ENCODE measurements around the gene AP1S3. TPM values are rescaled to one million over a fixed set of nuclear protein-coding genes. Genes with fewer than 3 reads are reported as not detected.
"Not testable (repeated sequence)": the region's sequence is repeated elsewhere in the genome, so short reads cannot be mapped to it uniquely, and the experiment has no call there.

AP1S3 gene
- total RNA-seq, 1 donor from 2014 or later = 5.2 TPM

- Mint-ChIP-seq H3K36me3 (ENCODE audit: low read depth) (peaks cover 2% of the 10 kb centered on the region), H3K27ac (ENCODE audit: unreplicated experiment) (no peak overlapping the region)
These were observed 48.0 kb downstream of the AP1S3 start for GRCh38 chr2:223789423-223789822.

GRCh38 chr2:223788826-223789225, 48.6 kb downstream of the AP1S3 start:
- Mint-ChIP-seq H3K9me3 (ENCODE audit: low read depth) (peaks cover 19% of the 10 kb centered on the region), H3K4me1 (ENCODE audit: low read depth) (peaks cover 4% of the 10 kb centered on the region), H3K27me3 (ENCODE audit: low read depth) (no peaks in the 10 kb centered on the region), H3K4me3 (ENCODE audit: unreplicated experiment) (no peak overlapping the region), H3K27ac (ENCODE audit: unreplicated experiment) (peak overlapping the region; percentile 37), H3K36me3 (ENCODE audit: low read depth) (peaks cover 4% of the 10 kb centered on the region)
- DNase-seq (ENCODE audit: low spot score) = no peak
- no peak for TF ChIP-seq CTCF (IDR thresholded peaks at IDR 0.05)

More at GRCh38 chr2:223789423-223789822, 48.0 kb downstream of the AP1S3 start:
- Mint-ChIP-seq H3K9me3 (ENCODE audit: low read depth) (peaks cover 19% of the 10 kb centered on the region), H3K4me1 (ENCODE audit: low read depth) (peaks cover 4% of the 10 kb centered on the region), H3K4me3 (ENCODE audit: unreplicated experiment) (no peak overlapping the region), H3K27me3 (ENCODE audit: low read depth) (no peaks in the 10 kb centered on the region)
- TF ChIP-seq CTCF (IDR thresholded peaks at IDR 0.05) = no peak
- DNase-seq (ENCODE audit: low spot score) = no peak

DNA sequence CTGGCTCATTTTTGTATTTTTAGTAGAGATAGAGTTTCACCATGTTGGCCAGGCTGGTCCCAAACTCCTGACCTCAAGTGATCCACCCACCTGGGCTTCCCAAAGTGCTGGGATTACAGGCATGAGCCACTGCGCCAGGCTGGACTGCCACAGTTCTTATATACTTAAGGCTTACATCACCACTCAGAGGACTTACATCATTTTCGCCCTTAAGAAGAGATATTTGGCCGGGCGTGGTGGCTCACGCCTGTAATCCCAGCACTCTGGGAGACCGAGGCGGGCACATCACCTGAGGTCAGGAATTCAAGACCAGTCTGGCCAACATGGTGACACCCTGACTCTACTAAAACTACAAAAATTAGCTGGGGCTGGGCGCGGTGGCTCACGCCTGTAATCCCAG, 49.3 kb downstream of the AP1S3 start:
- not testable (repeated sequence) for DNase-seq (ENCODE audit: low spot score); H3K36me3 Mint-ChIP-seq (ENCODE audit: low read depth); H3K4me3 Mint-ChIP-seq (ENCODE audit: unreplicated experiment); H3K4me1 Mint-ChIP-seq (ENCODE audit: low read depth); H3K27ac Mint-ChIP-seq (ENCODE audit: unreplicated experiment); H3K27me3 Mint-ChIP-seq (ENCODE audit: low read depth)
- H3K9me3 Mint-ChIP-seq (ENCODE audit: low read depth) = peaks cover 19% of the 10 kb centered on the region

GRCh38 chr2:223787358-223787757, 50.0 kb downstream of the AP1S3 start:
- Mint-ChIP-seq H3K27me3 (ENCODE audit: low read depth) (no peaks in the 10 kb centered on the region), H3K4me3 (ENCODE audit: unreplicated experiment) (no peak overlapping the region), H3K27ac (ENCODE audit: unreplicated experiment) (no peak overlapping the region), H3K36me3 (ENCODE audit: low read depth) (peaks cover 5% of the 10 kb centered on the region), H3K9me3 (ENCODE audit: low read depth) (peaks cover 15% of the 10 kb centered on the region), H3K4me1 (ENCODE audit: low read depth) (peaks cover 4% of the 10 kb centered on the region)
- DNase-seq (ENCODE audit: low spot score) = no peak
- no peak for TF ChIP-seq CTCF (IDR thresholded peaks at IDR 0.05)

DNA sequence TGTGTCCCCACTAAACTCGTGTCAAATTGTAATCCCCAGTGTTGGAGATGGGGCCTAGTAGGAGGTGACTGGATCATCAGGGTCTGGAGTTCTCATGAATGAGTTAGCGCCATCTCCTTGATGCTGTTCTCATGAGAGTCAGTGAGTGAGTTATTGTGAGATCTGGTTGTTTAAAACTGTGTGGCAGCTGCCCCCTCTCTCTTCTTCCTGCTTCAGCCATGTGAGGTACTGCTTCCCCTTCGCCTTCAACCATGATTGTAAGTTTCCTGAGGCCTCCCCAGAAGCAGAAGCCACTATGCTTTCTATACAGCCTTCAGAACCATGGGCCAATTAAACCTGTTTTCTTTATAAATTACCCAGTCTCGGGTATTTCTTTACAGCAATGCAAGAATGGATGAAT, 50.4 kb downstream of the AP1S3 start:
- Mint-ChIP-seq H3K4me1 (ENCODE audit: low read depth) (peaks cover 4% of the 10 kb centered on the region), H3K4me3 (ENCODE audit: unreplicated experiment) (no peak overlapping the region), H3K27me3 (ENCODE audit: low read depth) (no peaks in the 10 kb centered on the region), H3K36me3 (ENCODE audit: low read depth) (peaks cover 5% of the 10 kb centered on the region), H3K9me3 (ENCODE audit: low read depth) (peaks cover 14% of the 10 kb centered on the region), H3K27ac (ENCODE audit: unreplicated experiment) (no peak overlapping the region)
- TF ChIP-seq CTCF (IDR thresholded peaks at IDR 0.05) = no peak
- DNase-seq (ENCODE audit: low spot score) = no peak

DNA sequence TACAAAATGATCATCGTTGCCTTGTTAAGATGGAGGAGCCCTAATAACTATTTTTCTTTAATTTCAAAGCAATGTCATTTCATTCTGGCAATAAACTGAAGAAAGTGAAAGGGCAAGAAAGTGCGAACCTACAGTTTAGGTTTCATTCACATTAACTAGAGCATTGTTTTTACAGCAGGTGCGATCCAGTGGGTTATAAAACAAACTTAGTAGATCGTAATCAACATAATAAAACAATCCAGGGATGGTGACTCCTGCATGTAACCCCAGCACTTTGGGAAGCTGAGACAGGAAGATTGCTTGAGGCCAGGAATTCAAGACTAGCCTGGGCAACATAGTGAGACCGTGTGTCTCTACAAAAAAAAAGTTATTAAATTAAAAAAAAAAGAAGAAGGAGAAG, 51.1 kb downstream of the AP1S3 start:
- H3K4me3 Mint-ChIP-seq (ENCODE audit: unreplicated experiment) = no peak overlapping the region
- no peaks in the 10 kb centered on the region for H3K27me3 Mint-ChIP-seq (ENCODE audit: low read depth)
- no peak overlapping the region for H3K27ac Mint-ChIP-seq (ENCODE audit: unreplicated experiment)
- H3K36me3 Mint-ChIP-seq (ENCODE audit: low read depth) = peaks cover 5% of the 10 kb centered on the region
- TF ChIP-seq CTCF (IDR thresholded peaks at IDR 0.05) = no peak
- peaks cover 4% of the 10 kb centered on the region for H3K4me1 Mint-ChIP-seq (ENCODE audit: low read depth)
- H3K9me3 Mint-ChIP-seq (ENCODE audit: low read depth) = peaks cover 9% of the 10 kb centered on the region
- DNase-seq (ENCODE audit: low spot score) = no peak

All from chondrocyte (in vitro differentiated cells).